Dendritic cell treated with granulocyte-macrophage colony-stimulating factor and Interleukin-4, amounts not matched to agents 40 ng/mL and 50 ng/mL, for 4 days (primary cell): Measurements from ENCODE around the gene FGF3.

Experiments used
- H3K27ac Mint-ChIP-seq: one replicate; pipeline ENCODE4 v1.8.0; 2022; ENCODE audit warnings: mild to moderate bottlenecking, mixed read lengths
- H3K27me3 Mint-ChIP-seq: one replicate; pipeline ENCODE4 v1.8.0; 2022; ENCODE audit warnings: mild to moderate bottlenecking, mixed read lengths
- H3K36me3 Mint-ChIP-seq: one replicate; pipeline ENCODE4 v1.8.0; 2022; ENCODE audit warnings: low read depth, mixed read lengths
- H3K4me1 Mint-ChIP-seq: one replicate; pipeline ENCODE4 v1.8.0; 2022; ENCODE audit warnings: low read depth, mixed read lengths
- H3K4me3 Mint-ChIP-seq: one replicate; pipeline ENCODE4 v1.8.0; 2022; ENCODE audit warnings: mild to moderate bottlenecking, moderate library complexity, mixed read lengths
- H3K9me3 Mint-ChIP-seq: one replicate; pipeline ENCODE4 v1.8.0; 2022; ENCODE audit warnings: mixed read lengths
- intact Hi-C: fragments of 100-400 bp; cut with micrococcal nuclease; formaldehyde crosslinking; loops from one replicate; pipeline ENCODE4 v1.15.0; 2022

The FGF3 gene

DNA sequence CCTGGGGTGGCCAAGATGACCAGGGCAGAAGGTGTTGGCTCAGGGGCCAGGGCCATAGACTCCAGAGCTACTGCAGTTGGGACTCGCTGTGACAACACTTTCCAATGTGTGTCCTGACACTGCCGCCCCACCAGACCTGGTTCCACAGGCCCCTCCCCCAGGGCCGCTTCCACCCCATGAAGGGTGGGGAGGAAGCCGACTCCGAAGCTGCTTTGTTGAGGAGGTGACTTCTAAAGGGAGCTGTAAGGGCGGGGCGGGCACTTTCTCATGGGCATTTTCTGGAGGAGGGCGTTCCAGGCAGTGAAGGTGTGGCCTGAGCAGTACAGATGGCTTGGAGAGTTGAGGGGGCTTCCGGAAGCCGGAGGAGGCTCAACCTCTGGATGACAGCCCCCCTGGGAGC is 6.3 kb downstream of the FGF3 start:
- Mint-ChIP-seq H3K27me3 (peaks cover 33% of the 10 kb centered on the region), H3K4me3 (no peak overlapping the region), H3K9me3 (no peaks in the 10 kb centered on the region), H3K27ac (no peak overlapping the region), H3K4me1 (no peaks in the 10 kb centered on the region), H3K36me3 (no peaks in the 10 kb centered on the region)
- intact Hi-C loops, result no loop called here

DNA sequence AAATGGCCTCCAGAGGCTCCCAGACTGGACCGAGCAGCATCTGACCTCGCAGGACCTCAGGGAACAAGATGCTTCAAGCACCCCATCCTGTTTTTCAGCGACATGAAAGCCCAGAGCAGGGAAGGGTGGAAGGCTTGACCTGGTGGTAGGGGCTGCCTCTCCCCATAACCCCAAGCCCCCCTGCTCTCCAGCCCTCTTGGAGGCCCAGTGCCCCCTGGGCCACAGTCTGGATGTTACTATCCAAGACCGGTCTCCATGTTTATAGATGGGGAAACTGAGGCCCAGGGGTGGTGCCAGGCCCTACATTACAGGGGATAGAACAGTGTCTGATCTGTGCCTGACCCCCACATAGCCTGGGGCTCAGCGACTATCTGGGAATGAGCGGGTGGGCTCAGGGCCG is 7.0 kb downstream of the FGF3 start:
- Mint-ChIP-seq H3K27me3 (peaks cover 26% of the 10 kb centered on the region), H3K4me3 (no peak overlapping the region), H3K9me3 (no peaks in the 10 kb centered on the region), H3K27ac (no peak overlapping the region), H3K36me3 (no peaks in the 10 kb centered on the region), H3K4me1 (no peaks in the 10 kb centered on the region)
- intact Hi-C loops, result no loop called here

DNA sequence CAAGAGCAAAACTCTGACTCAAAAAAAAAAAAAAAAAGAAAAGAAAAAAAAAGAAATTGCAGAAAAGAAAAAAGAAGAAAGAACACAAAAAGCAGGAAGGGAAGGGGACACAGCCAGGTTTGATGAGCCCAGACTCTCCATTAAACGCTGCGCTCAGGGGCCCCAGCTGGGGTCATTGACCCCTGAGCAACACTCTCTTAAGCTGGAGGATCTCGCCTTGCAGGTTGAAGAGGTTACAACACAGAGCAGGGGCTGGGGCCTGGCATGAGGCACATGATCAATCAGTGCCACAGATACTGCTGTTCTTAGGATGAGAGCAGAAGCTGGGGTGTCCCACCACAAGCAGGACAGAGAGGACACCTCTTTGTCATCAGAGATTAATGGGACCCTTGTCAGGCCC is 7.8 kb downstream of the FGF3 start:
- Mint-ChIP-seq H3K27me3 (peaks cover 18% of the 10 kb centered on the region), H3K27ac (no peak overlapping the region)

DNA sequence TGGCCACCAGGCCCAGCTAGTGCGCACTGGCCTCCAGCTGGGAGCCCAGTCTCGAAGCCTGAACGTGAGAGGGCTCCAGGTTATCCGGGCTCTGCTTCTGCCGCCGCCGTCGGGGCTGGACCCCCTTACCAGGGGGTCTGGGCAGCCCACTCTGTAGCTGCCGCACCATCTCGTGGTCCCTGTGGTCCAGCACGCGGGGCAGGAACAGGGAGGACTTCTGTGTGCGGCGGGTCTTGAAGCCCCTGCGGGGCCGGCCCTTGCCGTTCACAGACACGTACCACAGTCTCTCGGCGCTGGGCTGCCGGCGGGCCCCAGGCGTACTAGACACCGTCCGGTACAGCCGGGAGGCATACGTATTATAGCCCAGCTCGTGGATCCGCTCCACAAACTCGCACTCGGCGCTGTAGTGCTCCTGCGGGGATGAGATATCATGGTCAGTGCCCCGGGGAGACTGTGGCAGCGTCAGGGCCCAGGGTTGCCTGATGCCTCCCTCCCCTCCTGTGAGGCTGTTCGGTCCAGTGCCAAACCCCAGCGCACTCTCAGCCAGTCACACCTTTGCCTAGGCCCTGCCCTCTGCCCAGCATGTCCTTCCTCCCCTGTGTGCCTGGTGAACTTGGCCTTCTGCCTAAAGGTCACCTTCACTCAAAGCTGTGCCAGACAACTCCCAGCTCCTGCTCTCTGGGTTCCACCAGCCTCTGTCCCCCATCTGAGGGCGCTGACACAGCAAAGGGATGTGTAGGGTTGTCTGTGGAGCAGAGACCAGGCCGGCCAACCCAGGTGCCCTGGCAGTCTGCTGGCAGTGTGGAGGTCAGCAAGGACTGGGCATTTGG is 8.7 kb downstream of the FGF3 start:
- no peak overlapping the region for H3K4me3 Mint-ChIP-seq
- no peak overlapping the region for H3K27ac Mint-ChIP-seq
- H3K27me3 Mint-ChIP-seq, result peaks cover 10% of the 10 kb centered on the region
- intact Hi-C loops, result no loop called here
- no peaks in the 10 kb centered on the region for H3K4me1 Mint-ChIP-seq
- H3K9me3 Mint-ChIP-seq, result no peaks in the 10 kb centered on the region
- no peaks in the 10 kb centered on the region for H3K36me3 Mint-ChIP-seq

More for the DNA sequence above, 7.8 kb downstream of the FGF3 start:
- Mint-ChIP-seq H3K9me3 (no peaks in the 10 kb centered on the region), H3K4me3 (no peak overlapping the region), H3K4me1 (no peaks in the 10 kb centered on the region), H3K36me3 (no peaks in the 10 kb centered on the region)
- intact Hi-C loops, result no loop called here

DNA sequence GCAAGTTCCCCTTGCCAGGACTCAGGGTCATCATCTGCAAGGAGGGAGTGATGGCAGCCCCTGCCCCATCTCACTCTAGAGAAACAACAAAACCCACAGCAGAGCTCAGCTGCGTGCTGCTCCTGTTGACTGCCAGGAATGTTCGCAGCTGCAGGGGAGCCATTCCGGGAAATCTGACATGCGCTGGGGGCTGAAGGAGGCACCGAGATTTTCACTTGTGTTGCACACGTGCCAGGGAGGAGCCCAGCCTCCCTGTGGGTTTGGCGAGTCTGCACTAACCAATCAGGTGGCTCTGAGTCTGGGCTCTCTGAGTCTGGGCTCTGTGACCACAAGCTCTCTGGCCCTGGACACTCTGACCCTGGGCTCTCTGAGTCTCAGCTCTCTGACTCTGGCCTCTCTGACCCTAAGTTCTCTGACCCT is 10.5 kb downstream of the FGF3 start:
- H3K9me3 Mint-ChIP-seq, result no peaks in the 10 kb centered on the region
- intact Hi-C loops, result no loop called here
- H3K4me3 Mint-ChIP-seq, result no peak overlapping the region
- peaks cover 5% of the 10 kb centered on the region for H3K27me3 Mint-ChIP-seq
- H3K36me3 Mint-ChIP-seq, result no peaks in the 10 kb centered on the region
- no peaks in the 10 kb centered on the region for H3K4me1 Mint-ChIP-seq
- no peak overlapping the region for H3K27ac Mint-ChIP-seq

DNA sequence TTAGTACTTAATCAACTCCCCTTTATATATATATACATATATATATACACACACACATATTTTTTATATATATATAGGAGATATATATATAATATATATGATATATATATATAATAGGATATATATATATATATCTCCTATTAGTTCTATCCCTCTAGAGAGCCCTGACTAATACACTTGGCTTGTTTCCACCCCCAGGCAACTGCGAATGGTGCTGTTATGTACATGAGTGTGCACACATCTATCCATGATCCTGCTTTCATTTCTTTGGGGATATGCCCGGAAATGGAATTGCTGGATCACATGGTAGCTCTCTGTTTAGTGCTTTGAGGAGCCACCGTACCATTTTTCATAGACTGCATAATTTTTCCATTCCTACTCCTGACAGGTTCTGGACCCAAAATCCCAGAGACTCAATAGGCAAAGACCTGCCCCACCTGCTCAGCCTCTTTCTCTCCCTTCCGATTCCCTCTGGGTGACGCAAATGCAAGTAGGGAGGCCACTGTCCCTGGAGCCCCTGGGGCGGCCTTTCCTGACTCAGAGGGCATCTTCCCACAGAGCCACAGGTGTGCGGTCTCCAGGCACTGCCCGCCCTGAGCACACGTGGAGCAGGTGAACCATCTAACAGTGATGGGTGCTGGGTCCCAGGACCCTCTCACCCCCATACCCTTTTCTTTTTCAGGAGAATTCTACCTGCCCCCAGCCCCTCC is 12.0 kb downstream of the FGF3 start:
- Mint-ChIP-seq H3K36me3 (no peaks in the 10 kb centered on the region), H3K27ac (no peak overlapping the region), H3K4me3 (no peak overlapping the region), H3K27me3 (peaks cover 7% of the 10 kb centered on the region), H3K9me3 (no peaks in the 10 kb centered on the region), H3K4me1 (no peaks in the 10 kb centered on the region)
- intact Hi-C loops, result no loop called here

DNA sequence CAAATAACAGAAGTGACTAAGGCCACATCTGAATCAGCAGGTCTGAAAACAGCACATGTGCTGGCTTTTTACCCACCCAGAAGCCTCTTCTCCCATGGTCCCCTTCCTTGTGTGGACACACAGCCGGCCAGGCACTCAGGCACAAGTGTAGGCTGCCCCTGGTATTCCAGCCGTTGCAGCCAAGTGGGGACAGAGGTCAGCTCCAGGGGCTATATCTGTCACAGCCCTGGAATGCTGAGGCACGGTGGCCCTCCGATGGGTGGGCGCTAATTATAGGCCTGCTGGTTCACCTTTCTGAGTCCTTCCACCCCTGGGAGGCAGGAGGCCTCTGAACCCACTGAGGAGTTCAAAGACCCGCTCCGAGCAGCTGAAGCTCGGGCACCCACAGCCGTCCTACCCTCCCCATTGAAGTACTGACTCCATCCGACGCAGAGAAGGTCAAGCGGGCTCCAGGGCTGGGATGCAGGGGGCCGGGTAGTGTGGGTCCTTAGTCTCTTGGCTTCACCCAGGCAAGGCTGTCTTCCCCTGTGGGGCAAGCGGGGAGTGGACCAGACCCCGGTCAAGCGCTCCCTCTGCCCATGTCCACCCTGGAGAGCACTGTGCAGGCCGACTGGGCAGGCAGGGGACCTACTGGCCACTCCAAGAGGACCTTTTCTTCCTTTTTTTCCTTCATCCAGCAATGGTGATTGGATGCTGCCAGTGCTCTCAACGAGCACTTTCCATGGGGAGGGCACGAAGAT is 14.3 kb downstream of the FGF3 start:
- H3K9me3 Mint-ChIP-seq, result no peaks in the 10 kb centered on the region
- no peaks in the 10 kb centered on the region for H3K4me1 Mint-ChIP-seq
- no peaks in the 10 kb centered on the region for H3K36me3 Mint-ChIP-seq
- intact Hi-C loops, result no loop called here
- H3K27ac Mint-ChIP-seq, result no peak overlapping the region
- H3K4me3 Mint-ChIP-seq, result no peak overlapping the region
- H3K27me3 Mint-ChIP-seq, result peaks cover 7% of the 10 kb centered on the region

GRCh38 chr11:69803604-69804218 is 15.5 kb downstream of the FGF3 start:
- Mint-ChIP-seq H3K4me1 (no peaks in the 10 kb centered on the region), H3K4me3 (no peak overlapping the region), H3K9me3 (no peaks in the 10 kb centered on the region), H3K36me3 (no peaks in the 10 kb centered on the region), H3K27me3 (peaks cover 5% of the 10 kb centered on the region), H3K27ac (no peak overlapping the region)
- intact Hi-C loops, result no loop called here

DNA sequence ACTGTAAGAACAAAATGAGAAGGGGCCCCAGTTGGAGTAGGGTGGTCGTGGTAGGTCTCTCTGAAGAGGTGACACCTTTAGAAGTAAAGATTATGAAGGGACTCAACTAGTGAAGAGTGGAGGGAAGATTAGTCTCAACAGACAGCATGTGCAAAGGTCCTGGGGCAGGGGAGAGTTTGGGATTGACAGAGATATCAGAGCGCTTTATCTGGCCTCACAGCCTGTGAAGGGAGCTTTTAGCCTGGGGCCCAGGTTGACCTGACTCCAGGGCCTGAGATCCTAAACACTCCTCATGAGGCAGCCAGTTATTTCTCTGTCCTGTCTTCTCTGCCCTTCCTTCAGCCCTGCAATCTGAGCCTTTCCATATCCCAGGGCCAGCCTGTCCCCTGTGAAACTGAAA is 16.2 kb downstream of the FGF3 start:
- no peaks in the 10 kb centered on the region for H3K9me3 Mint-ChIP-seq
- peaks cover 2% of the 10 kb centered on the region for H3K27me3 Mint-ChIP-seq
- H3K36me3 Mint-ChIP-seq, result no peaks in the 10 kb centered on the region
- H3K4me1 Mint-ChIP-seq, result no peaks in the 10 kb centered on the region
- intact Hi-C loops, result no loop called here
- no peak overlapping the region for H3K27ac Mint-ChIP-seq
- H3K4me3 Mint-ChIP-seq, result no peak overlapping the region

DNA sequence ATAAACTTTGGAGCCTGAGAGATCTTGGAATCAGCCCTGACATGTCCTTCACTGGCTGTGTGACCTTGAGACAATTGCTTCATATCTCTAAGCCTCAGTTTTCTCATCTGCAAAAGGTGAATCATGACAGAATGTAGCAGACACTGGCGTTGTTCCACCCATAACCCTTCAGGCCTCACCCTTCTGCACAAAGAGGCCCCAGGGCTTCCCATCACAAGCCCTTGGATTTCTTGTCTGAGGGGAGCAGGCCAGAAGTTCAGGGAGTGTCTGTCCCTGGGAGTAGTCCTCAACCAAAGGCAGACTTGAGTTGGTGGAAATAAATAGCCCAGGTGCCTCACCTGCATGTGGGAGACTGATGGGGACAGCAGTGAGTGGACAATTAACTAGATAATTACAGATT is 16.6 kb downstream of the FGF3 start:
- Mint-ChIP-seq H3K27me3 (peaks cover 2% of the 10 kb centered on the region), H3K27ac (no peak overlapping the region), H3K36me3 (no peaks in the 10 kb centered on the region), H3K4me1 (no peaks in the 10 kb centered on the region), H3K4me3 (no peak overlapping the region), H3K9me3 (no peaks in the 10 kb centered on the region)
- intact Hi-C loops, result no loop called here

- no peaks in the 10 kb centered on the region for H3K4me1 Mint-ChIP-seq
- no peaks in the 10 kb centered on the region for H3K9me3 Mint-ChIP-seq
- H3K4me3 Mint-ChIP-seq, result no peak overlapping the region
- H3K27ac Mint-ChIP-seq, result no peak overlapping the region
- intact Hi-C loops, result no loop called here
- peaks cover 2% of the 10 kb centered on the region for H3K27me3 Mint-ChIP-seq
- no peaks in the 10 kb centered on the region for H3K36me3 Mint-ChIP-seq
Measured at GRCh38 chr11:69801513-69802335, 17.5 kb downstream of the FGF3 start.

DNA sequence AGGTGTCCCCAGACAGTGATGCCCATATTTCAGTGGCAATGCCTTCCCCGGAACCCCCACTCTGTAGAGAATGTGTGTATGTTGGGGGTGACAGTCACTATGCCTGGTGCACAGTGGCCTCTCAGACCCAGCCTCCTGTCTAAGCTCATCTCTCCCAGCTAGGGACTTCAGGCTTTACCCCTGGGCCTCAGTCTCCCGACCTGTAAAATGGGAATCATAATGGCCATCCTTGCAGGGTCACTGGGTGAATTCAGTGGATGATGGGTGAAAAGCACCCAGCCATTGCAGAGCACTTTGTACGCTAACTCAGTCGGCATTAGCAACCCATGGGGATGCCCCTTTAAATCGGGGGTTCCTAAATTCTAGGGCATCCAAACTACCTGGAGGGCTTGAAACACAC is 18.9 kb downstream of the FGF3 start:
- Mint-ChIP-seq H3K9me3 (no peaks in the 10 kb centered on the region), H3K4me3 (no peak overlapping the region), H3K27me3 (peaks cover 2% of the 10 kb centered on the region), H3K27ac (no peak overlapping the region), H3K36me3 (no peaks in the 10 kb centered on the region), H3K4me1 (no peaks in the 10 kb centered on the region)
- intact Hi-C loops, result no loop called here

- intact Hi-C loops, result no loop called here
- Mint-ChIP-seq H3K27ac (no peak overlapping the region), H3K4me1 (no peaks in the 10 kb centered on the region)
Measured at GRCh38 chr11:69799582-69799981, 19.6 kb downstream of the FGF3 start.

More at GRCh38 chr11:69799582-69799981, 19.6 kb downstream of the FGF3 start:
- Mint-ChIP-seq H3K4me3 (no peak overlapping the region), H3K27me3 (peaks cover 2% of the 10 kb centered on the region), H3K36me3 (no peaks in the 10 kb centered on the region), H3K9me3 (no peaks in the 10 kb centered on the region)
